ENCODE results near the gene APOBEC3G.

- TF ChIP-seq TOX (CRISPR knock-in tag; IDR thresholded peaks at IDR 0.05; ENCODE audit: borderline replicate concordance) = no peak
- no peak for TF ChIP-seq TCF4 (CRISPR knock-in tag; IDR thresholded peaks at IDR 0.05; ENCODE audit: borderline replicate concordance)
Measured at GRCh38 chr22:39098026-39098425, 21.0 kb downstream of the APOBEC3G start.

All from SK-N-SH treated with all-trans-retinoic acid at 6 μM for 48 hours (cell line).